ENCODE results near the gene MAMLD1.
A peak's percentile ranks its signal among the peaks of the same experiment; 100 is the strongest.

Gene MAMLD1

DNA sequence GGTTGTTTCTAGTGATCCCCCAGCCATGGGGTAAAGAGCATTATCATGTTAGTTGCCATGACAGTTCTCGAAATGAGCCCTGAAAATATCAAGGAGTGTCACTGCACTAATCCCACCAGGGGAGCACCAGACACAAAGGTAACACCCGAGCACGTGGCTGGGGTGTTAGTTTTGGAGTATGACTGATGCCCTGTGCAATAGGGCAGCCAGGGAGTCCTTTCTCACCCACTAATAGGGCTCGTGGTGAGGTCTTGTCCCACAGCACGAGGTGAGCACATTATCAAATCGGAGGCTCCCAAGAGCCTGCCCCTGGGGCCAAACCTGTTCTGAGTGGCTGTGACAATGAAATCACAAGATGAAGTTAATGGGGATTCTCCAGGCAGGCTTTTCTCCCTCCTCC, 9.6 kb downstream of the MAMLD1 start:
- H3K4me3 Mint-ChIP-seq, result no peak overlapping the region
- H3K27me3 Mint-ChIP-seq, result no peaks in the 10 kb centered on the region
- DNase-seq (ENCODE audit: low spot score in 2 of 2) (no peak), ATAC-seq (replicated peaks; ENCODE audit: extremely low read depth, poor library complexity, severe bottlenecking) (no peak)
- no peak overlapping the region for H3K27ac Mint-ChIP-seq (ENCODE audit: low read depth)
- no peaks in the 10 kb centered on the region for H3K4me1 Mint-ChIP-seq
- H3K9me3 Mint-ChIP-seq, result no peaks in the 10 kb centered on the region
- H3K36me3 Mint-ChIP-seq (ENCODE audit: insufficient read depth), result peaks cover 2% of the 10 kb centered on the region

GRCh38 chrX:150375243-150375770, 12.2 kb downstream of the MAMLD1 start:
- peaks cover 1% of the 10 kb centered on the region for H3K4me1 Mint-ChIP-seq
- DNase-seq (ENCODE audit: low spot score in 2 of 2), result no peak
- peaks cover 2% of the 10 kb centered on the region for H3K36me3 Mint-ChIP-seq (ENCODE audit: insufficient read depth)
- H3K27me3 Mint-ChIP-seq, result no peaks in the 10 kb centered on the region
- no peaks in the 10 kb centered on the region for H3K9me3 Mint-ChIP-seq
- H3K27ac Mint-ChIP-seq (ENCODE audit: low read depth), result no peak overlapping the region
- H3K4me3 Mint-ChIP-seq, result no peak overlapping the region
- ATAC-seq (replicated peaks; ENCODE audit: extremely low read depth, poor library complexity, severe bottlenecking), result no peak

DNA sequence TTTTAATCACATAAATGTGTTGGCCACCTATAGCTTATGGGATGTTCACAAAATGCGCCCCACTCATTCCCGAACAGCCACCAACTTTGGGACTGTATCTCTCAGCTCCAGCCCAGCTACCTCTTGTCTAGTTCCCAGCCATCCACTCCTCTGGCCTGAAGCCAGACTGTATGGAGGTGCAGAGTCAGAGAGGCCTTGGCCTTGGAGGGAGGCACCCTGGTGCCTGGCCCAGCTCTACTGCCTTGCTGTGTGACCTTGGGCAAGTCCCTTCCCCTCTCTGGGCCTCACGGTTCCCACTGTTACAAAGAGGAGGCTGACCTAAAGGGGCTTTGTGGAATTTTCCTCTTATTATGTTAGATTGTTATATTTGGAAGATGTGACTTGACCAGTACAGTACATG, 13.9 kb downstream of the MAMLD1 start:
- DNase-seq (ENCODE audit: low spot score in 2 of 2) (no peak), ATAC-seq (replicated peaks; ENCODE audit: extremely low read depth, poor library complexity, severe bottlenecking) (no peak)
- Mint-ChIP-seq H3K9me3 (no peaks in the 10 kb centered on the region), H3K4me1 (peaks cover 12% of the 10 kb centered on the region), H3K4me3 (no peak overlapping the region), H3K27ac (ENCODE audit: low read depth) (no peak overlapping the region), H3K36me3 (ENCODE audit: insufficient read depth) (peaks cover 2% of the 10 kb centered on the region), H3K27me3 (no peaks in the 10 kb centered on the region)

DNA sequence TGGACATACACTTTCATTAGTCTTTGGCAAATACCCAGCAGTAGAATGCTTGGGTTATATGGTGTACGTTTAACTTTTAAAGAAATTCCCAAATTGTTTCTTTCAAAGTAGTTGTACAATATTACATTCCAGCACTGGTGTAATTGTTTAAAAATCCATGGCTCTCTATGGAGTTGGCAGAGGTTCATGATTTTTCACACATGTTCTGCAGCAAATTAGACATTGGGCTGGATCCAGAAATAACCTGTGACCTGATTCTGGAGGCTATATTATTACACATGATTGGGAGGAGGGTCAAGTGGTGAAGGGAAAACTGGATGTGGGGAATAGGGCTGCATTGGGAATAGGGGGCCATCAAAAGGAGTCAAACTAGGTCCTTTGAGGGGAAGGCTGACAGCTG, 41.9 kb downstream of the MAMLD1 start:
- Mint-ChIP-seq H3K27me3 (no peaks in the 10 kb centered on the region), H3K4me1 (peaks cover 2% of the 10 kb centered on the region), H3K36me3 (ENCODE audit: insufficient read depth) (no peaks in the 10 kb centered on the region), H3K27ac (ENCODE audit: low read depth) (no peak overlapping the region), H3K9me3 (no peaks in the 10 kb centered on the region), H3K4me3 (no peak overlapping the region)
- DNase-seq (ENCODE audit: low spot score in 2 of 2) (no peak), ATAC-seq (replicated peaks; ENCODE audit: extremely low read depth, poor library complexity, severe bottlenecking) (no peak)

GRCh38 chrX:150405576-150405975, 42.5 kb downstream of the MAMLD1 start:
- no peaks in the 10 kb centered on the region for H3K9me3 Mint-ChIP-seq
- peaks cover 8% of the 10 kb centered on the region for H3K4me1 Mint-ChIP-seq
- ATAC-seq (replicated peaks; ENCODE audit: extremely low read depth, poor library complexity, severe bottlenecking) (no peak), DNase-seq (ENCODE audit: low spot score in 2 of 2) (no peak)
- no peak overlapping the region for H3K27ac Mint-ChIP-seq (ENCODE audit: low read depth)
- no peaks in the 10 kb centered on the region for H3K36me3 Mint-ChIP-seq (ENCODE audit: insufficient read depth)
- no peak overlapping the region for H3K4me3 Mint-ChIP-seq
- no peaks in the 10 kb centered on the region for H3K27me3 Mint-ChIP-seq

GRCh38 chrX:150406596-150406995, 43.5 kb downstream of the MAMLD1 start:
- Mint-ChIP-seq H3K27ac (ENCODE audit: low read depth) (no peak overlapping the region), H3K9me3 (no peaks in the 10 kb centered on the region), H3K36me3 (ENCODE audit: insufficient read depth) (no peaks in the 10 kb centered on the region), H3K27me3 (no peaks in the 10 kb centered on the region), H3K4me3 (no peak overlapping the region), H3K4me1 (peaks cover 13% of the 10 kb centered on the region)
- DNase-seq (ENCODE audit: low spot score in 2 of 2) (no peak), ATAC-seq (replicated peaks; ENCODE audit: extremely low read depth, poor library complexity, severe bottlenecking) (no peak)

- Mint-ChIP-seq H3K9me3 (no peaks in the 10 kb centered on the region), H3K4me3 (no peak overlapping the region), H3K36me3 (ENCODE audit: insufficient read depth) (no peaks in the 10 kb centered on the region), H3K27me3 (no peaks in the 10 kb centered on the region), H3K27ac (ENCODE audit: low read depth) (no peak overlapping the region), H3K4me1 (peaks cover 19% of the 10 kb centered on the region)
- DNase-seq (ENCODE audit: low spot score in 2 of 2), result no peak
- ATAC-seq (replicated peaks; ENCODE audit: extremely low read depth, poor library complexity, severe bottlenecking), result no peak
These were observed 44.9 kb downstream of the MAMLD1 start for GRCh38 chrX:150408007-150408406.

DNA sequence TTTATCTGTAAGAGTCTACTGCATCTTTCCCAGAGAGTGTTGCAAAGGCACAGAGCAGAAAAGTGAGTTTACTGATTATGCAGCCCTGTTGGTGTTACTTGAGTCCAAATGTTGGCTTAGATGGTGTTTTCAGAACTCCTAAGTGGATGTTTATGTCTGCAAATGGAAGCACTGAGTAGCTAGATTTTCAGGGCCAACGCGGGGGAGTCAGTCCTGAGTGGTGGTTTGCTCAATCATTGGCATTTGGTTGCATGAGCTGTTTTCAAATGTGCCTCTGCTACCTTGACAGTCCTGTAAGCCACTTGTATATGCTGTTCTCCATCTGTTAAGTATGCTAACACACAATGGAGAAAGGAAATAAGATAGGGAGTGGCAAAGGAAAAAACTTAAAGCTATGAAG, 45.4 kb downstream of the MAMLD1 start:
- H3K4me1 Mint-ChIP-seq, result peaks cover 24% of the 10 kb centered on the region
- no peaks in the 10 kb centered on the region for H3K36me3 Mint-ChIP-seq (ENCODE audit: insufficient read depth)
- no peak overlapping the region for H3K27ac Mint-ChIP-seq (ENCODE audit: low read depth)
- DNase-seq (ENCODE audit: low spot score in 2 of 2), result no peak
- no peaks in the 10 kb centered on the region for H3K27me3 Mint-ChIP-seq
- no peaks in the 10 kb centered on the region for H3K9me3 Mint-ChIP-seq
- H3K4me3 Mint-ChIP-seq, result no peak overlapping the region
- no peak for ATAC-seq (replicated peaks; ENCODE audit: extremely low read depth, poor library complexity, severe bottlenecking)

GRCh38 chrX:150409486-150409885, 46.4 kb downstream of the MAMLD1 start:
- no peak for ATAC-seq (replicated peaks; ENCODE audit: extremely low read depth, poor library complexity, severe bottlenecking)
- Mint-ChIP-seq H3K27me3 (no peaks in the 10 kb centered on the region), H3K36me3 (ENCODE audit: insufficient read depth) (no peaks in the 10 kb centered on the region), H3K4me3 (no peak overlapping the region), H3K9me3 (no peaks in the 10 kb centered on the region), H3K4me1 (peaks cover 24% of the 10 kb centered on the region), H3K27ac (ENCODE audit: low read depth) (no peak overlapping the region)
- DNase-seq (ENCODE audit: low spot score in 2 of 2), result no peak

DNA sequence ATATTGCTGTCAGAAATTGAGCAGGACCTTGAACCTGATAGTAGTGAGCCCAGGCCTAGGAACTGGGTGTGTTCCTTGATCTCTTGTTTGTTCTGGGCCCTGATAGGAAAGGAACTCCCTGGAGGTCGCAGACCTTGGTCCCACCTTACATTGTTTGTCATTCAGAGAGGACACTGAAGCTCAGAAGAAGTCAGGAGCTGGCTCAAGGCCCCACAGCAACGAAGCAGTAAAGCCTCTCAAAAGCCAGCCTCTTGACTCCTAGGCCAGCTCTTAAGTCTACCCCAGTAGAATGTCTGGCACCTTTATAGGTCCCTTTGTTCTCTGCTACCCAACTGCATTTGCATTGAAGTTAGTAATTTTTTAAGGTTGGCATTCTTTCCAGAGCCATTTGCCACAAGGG, 46.8 kb downstream of the MAMLD1 start:
- Mint-ChIP-seq H3K36me3 (ENCODE audit: insufficient read depth) (no peaks in the 10 kb centered on the region), H3K9me3 (no peaks in the 10 kb centered on the region), H3K4me3 (peak overlapping the region; percentile 25), H3K27me3 (no peaks in the 10 kb centered on the region), H3K4me1 (peaks cover 24% of the 10 kb centered on the region), H3K27ac (ENCODE audit: low read depth) (no peak overlapping the region)
- DNase-seq (ENCODE audit: low spot score in 2 of 2) (no peak), ATAC-seq (replicated peaks; ENCODE audit: extremely low read depth, poor library complexity, severe bottlenecking) (peak; percentile 55)

DNA sequence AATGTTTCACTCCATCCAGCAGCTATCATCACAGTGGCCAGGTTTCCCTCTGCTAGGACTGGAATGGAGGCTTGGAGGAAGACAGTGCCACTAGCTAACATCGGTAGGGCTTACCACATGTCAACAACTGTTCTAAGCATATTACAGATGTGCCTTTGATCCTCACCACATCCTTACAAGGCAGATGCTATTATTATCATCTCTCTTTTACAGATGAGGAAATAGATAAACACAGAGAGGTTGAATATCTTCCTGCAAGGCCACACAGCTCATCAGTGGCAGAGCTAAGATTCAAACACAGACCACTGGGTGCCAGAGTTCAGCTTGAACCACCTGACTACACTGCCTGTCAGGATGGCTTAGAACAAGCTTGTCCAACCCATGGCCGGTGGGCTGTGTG, 47.4 kb downstream of the MAMLD1 start:
- no peaks in the 10 kb centered on the region for H3K27me3 Mint-ChIP-seq
- peaks cover 24% of the 10 kb centered on the region for H3K4me1 Mint-ChIP-seq
- no peak overlapping the region for H3K27ac Mint-ChIP-seq (ENCODE audit: low read depth)
- peak in 1 of 2 donors; percentile 9 for DNase-seq (ENCODE audit: low spot score in 2 of 2)
- ATAC-seq (replicated peaks; ENCODE audit: extremely low read depth, poor library complexity, severe bottlenecking), result peak; percentile 93
- no peaks in the 10 kb centered on the region for H3K9me3 Mint-ChIP-seq
- H3K36me3 Mint-ChIP-seq (ENCODE audit: insufficient read depth), result no peaks in the 10 kb centered on the region
- H3K4me3 Mint-ChIP-seq, result peak overlapping the region; percentile 25

GRCh38 chrX:150411656-150412055, 48.5 kb downstream of the MAMLD1 start:
- Mint-ChIP-seq H3K27me3 (no peaks in the 10 kb centered on the region), H3K27ac (ENCODE audit: low read depth) (no peak overlapping the region), H3K4me1 (peaks cover 24% of the 10 kb centered on the region), H3K36me3 (ENCODE audit: insufficient read depth) (no peaks in the 10 kb centered on the region), H3K4me3 (no peak overlapping the region), H3K9me3 (no peaks in the 10 kb centered on the region)
- DNase-seq (ENCODE audit: low spot score in 2 of 2) (no peak), ATAC-seq (replicated peaks; ENCODE audit: extremely low read depth, poor library complexity, severe bottlenecking) (no peak)

GRCh38 chrX:150414228-150414627, 51.1 kb downstream of the MAMLD1 start:
- Mint-ChIP-seq H3K27me3 (no peaks in the 10 kb centered on the region), H3K9me3 (no peaks in the 10 kb centered on the region), H3K4me1 (peaks cover 24% of the 10 kb centered on the region), H3K27ac (ENCODE audit: low read depth) (no peak overlapping the region), H3K36me3 (ENCODE audit: insufficient read depth) (no peaks in the 10 kb centered on the region), H3K4me3 (no peak overlapping the region)
- ATAC-seq (replicated peaks; ENCODE audit: extremely low read depth, poor library complexity, severe bottlenecking), result no peak
- no peak for DNase-seq (ENCODE audit: low spot score in 2 of 2)

- H3K27me3 Mint-ChIP-seq, result no peaks in the 10 kb centered on the region
- H3K36me3 Mint-ChIP-seq (ENCODE audit: insufficient read depth), result no peaks in the 10 kb centered on the region
- H3K9me3 Mint-ChIP-seq, result no peaks in the 10 kb centered on the region
- no peak overlapping the region for H3K4me3 Mint-ChIP-seq
- DNase-seq (ENCODE audit: low spot score in 2 of 2), result no peak
- no peak overlapping the region for H3K27ac Mint-ChIP-seq (ENCODE audit: low read depth)
- no peak for ATAC-seq (replicated peaks; ENCODE audit: extremely low read depth, poor library complexity, severe bottlenecking)
- peaks cover 11% of the 10 kb centered on the region for H3K4me1 Mint-ChIP-seq
These were observed 53.4 kb downstream of the MAMLD1 start for GRCh38 chrX:150416469-150416868.

All from central memory CD8-positive, alpha-beta T cell (primary cell).